ENCODE data around the gene PSD4. TPM values are rescaled to one million over a fixed set of nuclear protein-coding genes. Genes with fewer than 3 reads are reported as not detected.

Gene PSD4
- polyA plus RNA-seq, 1 of the 3 experiments (the other 2 are of a cell fraction), result 0.35 TPM

DNA sequence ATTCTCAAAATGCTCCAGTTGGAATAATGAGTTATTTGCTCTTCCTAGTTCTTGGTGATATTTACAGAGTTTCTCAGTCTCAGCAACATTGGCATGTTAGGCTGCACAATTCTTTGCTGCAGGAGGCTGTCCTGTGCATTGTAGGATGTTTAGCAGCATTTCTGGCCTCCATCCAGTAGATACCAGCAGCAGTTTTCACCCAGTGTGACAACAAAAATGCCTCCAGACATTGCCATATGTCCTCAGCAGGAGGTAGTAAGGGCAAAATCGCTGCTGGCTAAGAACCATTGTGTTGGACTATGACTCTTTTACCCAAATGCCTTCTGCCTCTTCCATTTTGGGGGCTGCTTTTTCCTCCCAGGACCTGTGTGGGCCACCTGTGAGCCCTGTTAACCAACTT lies 54.6 kb downstream of the PSD4 start:
- ChIA-PET POLR2A (no interaction called here), CTCF (interaction anchor here (1.1 kb wide), 1 partner anchor 90 kb away, joined by 3 read pairs; no protein-coding TSS in a partner anchor)
- Histone ChIP-seq H4K20me1 (ENCODE audit: insufficient read depth) (no peaks in the 10 kb centered on the region), H3K4me1 (ENCODE audit: control insufficient read depth in 1 of 2, insufficient read depth in 2 of 2, low read depth in 1 of 2, low read length in 1 of 2) (peaks cover 0 to 4% of the 10 kb centered on the region in 2 experiments; a peak in 2 of 4 replicates), H2AFZ (ENCODE audit: low read depth) (no peak overlapping the region), H3K9me2 (no peaks in the 10 kb centered on the region), H3K27me3 (ENCODE audit: insufficient read depth) (no peaks in the 10 kb centered on the region), H3K9ac (no peak overlapping the region), H3K79me2 (ENCODE audit: insufficient read depth) (no peaks in the 10 kb centered on the region), H3K9me3 (no peaks in the 10 kb centered on the region), H3K4me3 (ENCODE audit: low read depth in 2 of 2, low read length in 1 of 2) (no peak overlapping the region), H3K4me2 (no peak overlapping the region), H3K36me3 (replicated peaks in 1 of 2; ENCODE audit: control insufficient read depth in 1 of 2, insufficient read depth in 2 of 2, low read length in 1 of 2) (no peaks in the 10 kb centered on the region), H3K27ac (ENCODE audit: low read depth in 2 of 2, low read length in 1 of 2) (no peak overlapping the region), H3F3A (replicated peaks; ENCODE audit: insufficient read depth) (no peaks in the 10 kb centered on the region)
- WGBS (ENCODE audit: low lambda C conversion rate), result 47% methylated on average over 1 of the region's 1 CpG
- TF ChIP-seq NRF1 (IDR thresholded peaks at IDR 0.05; ENCODE audit: low read depth, low read length) (no peak), RXRA (IDR thresholded peaks at IDR 0.05; ENCODE audit: borderline replicate concordance, low read depth) (no peak), TAF1 (IDR thresholded peaks at IDR 0.05; ENCODE audit: borderline replicate concordance, low read depth, low read length) (no peak), MEF2A (IDR thresholded peaks at IDR 0.05; ENCODE audit: borderline replicate concordance, low read depth) (no peak), JUND (IDR thresholded peaks at IDR 0.05) (no peak), TEAD4 (IDR thresholded peaks at IDR 0.05; ENCODE audit: borderline replicate concordance, insufficient read depth) (no peak), FOXM1 (IDR thresholded peaks at IDR 0.05; ENCODE audit: low read depth) (no peak), SIN3A (IDR thresholded peaks at IDR 0.05; ENCODE audit: borderline replicate concordance, low read depth, low read length) (no peak), GABPA (IDR thresholded peaks at IDR 0.05; ENCODE audit: low read depth) (no peak), RCOR1 (IDR thresholded peaks at IDR 0.05; ENCODE audit: low read length) (no peak), NFIC (IDR thresholded peaks at IDR 0.05; ENCODE audit: borderline replicate concordance) (no peak), GATA2 (CRISPR knock-in tag; IDR thresholded peaks at IDR 0.05) (no peak)
- TF ChIP-seq, protein P1, sequence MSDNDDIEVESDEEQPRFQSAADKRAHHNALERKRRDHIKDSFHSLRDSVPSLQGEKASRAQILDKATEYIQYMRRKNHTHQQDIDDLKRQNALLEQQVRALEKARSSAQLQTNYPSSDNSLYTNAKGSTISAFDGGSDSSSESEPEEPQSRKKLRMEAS (IDR thresholded peaks at IDR 0.05; ENCODE audit: low read depth), result no peak
- TF ChIP-seq, protein P2, sequence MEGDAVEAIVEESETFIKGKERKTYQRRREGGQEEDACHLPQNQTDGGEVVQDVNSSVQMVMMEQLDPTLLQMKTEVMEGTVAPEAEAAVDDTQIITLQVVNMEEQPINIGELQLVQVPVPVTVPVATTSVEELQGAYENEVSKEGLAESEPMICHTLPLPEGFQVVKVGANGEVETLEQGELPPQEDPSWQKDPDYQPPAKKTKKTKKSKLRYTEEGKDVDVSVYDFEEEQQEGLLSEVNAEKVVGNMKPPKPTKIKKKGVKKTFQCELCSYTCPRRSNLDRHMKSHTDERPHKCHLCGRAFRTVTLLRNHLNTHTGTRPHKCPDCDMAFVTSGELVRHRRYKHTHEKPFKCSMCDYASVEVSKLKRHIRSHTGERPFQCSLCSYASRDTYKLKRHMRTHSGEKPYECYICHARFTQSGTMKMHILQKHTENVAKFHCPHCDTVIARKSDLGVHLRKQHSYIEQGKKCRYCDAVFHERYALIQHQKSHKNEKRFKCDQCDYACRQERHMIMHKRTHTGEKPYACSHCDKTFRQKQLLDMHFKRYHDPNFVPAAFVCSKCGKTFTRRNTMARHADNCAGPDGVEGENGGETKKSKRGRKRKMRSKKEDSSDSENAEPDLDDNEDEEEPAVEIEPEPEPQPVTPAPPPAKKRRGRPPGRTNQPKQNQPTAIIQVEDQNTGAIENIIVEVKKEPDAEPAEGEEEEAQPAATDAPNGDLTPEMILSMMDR (IDR thresholded peaks at IDR 0.05), result no peak
- TF ChIP-seq, protein P3, sequence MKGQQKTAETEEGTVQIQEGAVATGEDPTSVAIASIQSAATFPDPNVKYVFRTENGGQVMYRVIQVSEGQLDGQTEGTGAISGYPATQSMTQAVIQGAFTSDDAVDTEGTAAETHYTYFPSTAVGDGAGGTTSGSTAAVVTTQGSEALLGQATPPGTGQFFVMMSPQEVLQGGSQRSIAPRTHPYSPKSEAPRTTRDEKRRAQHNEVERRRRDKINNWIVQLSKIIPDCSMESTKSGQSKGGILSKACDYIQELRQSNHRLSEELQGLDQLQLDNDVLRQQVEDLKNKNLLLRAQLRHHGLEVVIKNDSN (IDR thresholded peaks at IDR 0.05; ENCODE audit: borderline replicate concordance, low read depth), result no peak
- TF ChIP-seq, protein P4, sequence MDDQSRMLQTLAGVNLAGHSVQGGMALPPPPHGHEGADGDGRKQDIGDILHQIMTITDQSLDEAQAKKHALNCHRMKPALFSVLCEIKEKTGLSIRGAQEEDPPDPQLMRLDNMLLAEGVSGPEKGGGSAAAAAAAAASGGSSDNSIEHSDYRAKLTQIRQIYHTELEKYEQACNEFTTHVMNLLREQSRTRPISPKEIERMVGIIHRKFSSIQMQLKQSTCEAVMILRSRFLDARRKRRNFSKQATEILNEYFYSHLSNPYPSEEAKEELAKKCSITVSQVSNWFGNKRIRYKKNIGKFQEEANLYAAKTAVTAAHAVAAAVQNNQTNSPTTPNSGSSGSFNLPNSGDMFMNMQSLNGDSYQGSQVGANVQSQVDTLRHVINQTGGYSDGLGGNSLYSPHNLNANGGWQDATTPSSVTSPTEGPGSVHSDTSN (IDR thresholded peaks at IDR 0.05), result no peak
- no peak for DNase-seq

Data from SK-N-SH (cell line).